WTC11 (cell line): ENCODE measurements around the gene CALML3.

Experiments used
- CREB1 ChIP-seq: sonication (generic); formaldehyde crosslinking; IDR thresholded peaks from 2 replicates; pipeline ENCODE4 v1.8.0; 2023; ENCODE audit warnings: mild to moderate bottlenecking, missing genetic modification reagents
- FOXK1 ChIP-seq: sonication (generic); formaldehyde crosslinking; IDR thresholded peaks from 2 replicates; pipeline ENCODE4 v1.8.0; 2022; ENCODE audit warnings: mild to moderate bottlenecking, moderate library complexity, missing genetic modification reagents
- JUN ChIP-seq: sonication (generic); formaldehyde crosslinking; IDR thresholded peaks from 2 replicates; pipeline ENCODE4 v1.8.0; 2023; ENCODE audit warnings: mild to moderate bottlenecking, missing genetic modification reagents
- MAX ChIP-seq: sonication (generic); formaldehyde crosslinking; IDR thresholded peaks from 2 replicates; pipeline ENCODE4 v1.8.0; 2022; ENCODE audit warnings: mild to moderate bottlenecking, missing genetic modification reagents
- NFYB ChIP-seq: sonication (generic); formaldehyde crosslinking; conservative IDR thresholded peaks from 2 replicates; pipeline ENCODE4 v1.8.0; 2022; ENCODE audit warnings: low read depth, missing genetic modification reagents
- NR3C1 ChIP-seq: sonication (generic); formaldehyde crosslinking; conservative IDR thresholded peaks from 2 replicates; pipeline ENCODE4 v1.8.1; 2023; ENCODE audit warnings: low read depth, mild to moderate bottlenecking, missing genetic modification reagents
- USF1 ChIP-seq: sonication (generic); formaldehyde crosslinking; IDR thresholded peaks from 2 replicates; pipeline ENCODE4 v1.8.0; 2022; ENCODE audit warnings: mild to moderate bottlenecking, missing genetic modification reagents
- TF ChIP-seq, protein P1 (sequence below): fragments of 200-600 bp; IDR thresholded peaks from 2 replicates; pipeline ENCODE4 v1.8.0; 2022; ENCODE audit warnings: antibody characterized with exemption
- TF ChIP-seq, protein P2 (sequence below): sonication (generic); formaldehyde crosslinking; IDR thresholded peaks from 2 replicates; pipeline ENCODE4 v1.8.1; 2023; ENCODE audit warnings: mild to moderate bottlenecking, moderate library complexity, missing genetic modification reagents
- TF ChIP-seq, protein P3 (sequence below): sonication (generic); formaldehyde crosslinking; IDR thresholded peaks from 2 replicates; pipeline ENCODE4 v1.8.1; 2023; ENCODE audit warnings: mild to moderate bottlenecking, missing genetic modification reagents
- TF ChIP-seq, protein P4 (sequence below): sonication (generic); formaldehyde crosslinking; IDR thresholded peaks from 2 replicates; pipeline ENCODE4 v1.8.0; 2022; ENCODE audit warnings: mild to moderate bottlenecking, missing genetic modification reagents

DNA sequence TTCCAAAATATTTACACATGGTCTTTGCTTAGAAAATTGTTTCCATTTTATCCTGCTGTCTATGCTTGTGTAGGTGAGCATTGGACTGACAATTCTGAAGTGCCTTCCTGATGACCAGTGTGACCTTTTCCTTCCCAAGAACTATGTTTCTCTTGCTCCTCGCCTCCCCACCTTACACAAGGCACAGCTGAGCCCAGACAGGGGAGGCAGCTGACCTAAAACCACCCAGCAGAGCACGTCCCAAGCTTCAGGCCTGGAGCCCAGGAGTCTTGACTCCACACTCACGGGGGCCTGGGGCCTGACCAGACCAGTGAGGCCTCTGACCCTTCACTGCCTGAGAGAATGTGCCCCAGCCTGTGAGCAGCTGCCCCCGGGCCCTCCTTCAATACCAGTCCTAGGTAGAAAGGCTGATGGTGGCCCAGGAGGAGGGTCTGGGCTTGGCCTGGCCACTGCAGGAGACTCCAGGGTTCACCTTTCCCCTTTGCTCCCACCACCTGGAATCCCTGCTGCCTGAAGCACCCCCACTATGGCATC lies 32.4 kb upstream of the CALML3 start:
- TF ChIP-seq, protein P1, sequence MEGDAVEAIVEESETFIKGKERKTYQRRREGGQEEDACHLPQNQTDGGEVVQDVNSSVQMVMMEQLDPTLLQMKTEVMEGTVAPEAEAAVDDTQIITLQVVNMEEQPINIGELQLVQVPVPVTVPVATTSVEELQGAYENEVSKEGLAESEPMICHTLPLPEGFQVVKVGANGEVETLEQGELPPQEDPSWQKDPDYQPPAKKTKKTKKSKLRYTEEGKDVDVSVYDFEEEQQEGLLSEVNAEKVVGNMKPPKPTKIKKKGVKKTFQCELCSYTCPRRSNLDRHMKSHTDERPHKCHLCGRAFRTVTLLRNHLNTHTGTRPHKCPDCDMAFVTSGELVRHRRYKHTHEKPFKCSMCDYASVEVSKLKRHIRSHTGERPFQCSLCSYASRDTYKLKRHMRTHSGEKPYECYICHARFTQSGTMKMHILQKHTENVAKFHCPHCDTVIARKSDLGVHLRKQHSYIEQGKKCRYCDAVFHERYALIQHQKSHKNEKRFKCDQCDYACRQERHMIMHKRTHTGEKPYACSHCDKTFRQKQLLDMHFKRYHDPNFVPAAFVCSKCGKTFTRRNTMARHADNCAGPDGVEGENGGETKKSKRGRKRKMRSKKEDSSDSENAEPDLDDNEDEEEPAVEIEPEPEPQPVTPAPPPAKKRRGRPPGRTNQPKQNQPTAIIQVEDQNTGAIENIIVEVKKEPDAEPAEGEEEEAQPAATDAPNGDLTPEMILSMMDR, result no peak
- TF ChIP-seq CREB1 (CRISPR knock-in tag) (no peak), FOXK1 (CRISPR knock-in tag) (no peak), USF1 (CRISPR knock-in tag) (no peak), JUN (no peak), MAX (no peak), NR3C1 (CRISPR knock-in tag) (no peak), NFYB (CRISPR knock-in tag) (no peak)
- TF ChIP-seq, protein P2, sequence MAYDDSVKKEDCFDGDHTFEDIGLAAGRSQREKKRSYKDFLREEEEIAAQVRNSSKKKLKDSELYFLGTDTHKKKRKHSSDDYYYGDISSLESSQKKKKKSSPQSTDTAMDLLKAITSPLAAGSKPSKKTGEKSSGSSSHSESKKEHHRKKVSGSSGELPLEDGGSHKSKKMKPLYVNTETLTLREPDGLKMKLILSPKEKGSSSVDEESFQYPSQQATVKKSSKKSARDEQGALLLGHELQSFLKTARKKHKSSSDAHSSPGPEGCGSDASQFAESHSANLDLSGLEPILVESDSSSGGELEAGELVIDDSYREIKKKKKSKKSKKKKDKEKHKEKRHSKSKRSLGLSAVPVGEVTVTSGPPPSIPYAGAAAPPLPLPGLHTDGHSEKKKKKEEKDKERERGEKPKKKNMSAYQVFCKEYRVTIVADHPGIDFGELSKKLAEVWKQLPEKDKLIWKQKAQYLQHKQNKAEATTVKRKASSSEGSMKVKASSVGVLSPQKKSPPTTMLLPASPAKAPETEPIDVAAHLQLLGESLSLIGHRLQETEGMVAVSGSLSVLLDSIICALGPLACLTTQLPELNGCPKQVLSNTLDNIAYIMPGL, result no peak
- TF ChIP-seq, protein P3, sequence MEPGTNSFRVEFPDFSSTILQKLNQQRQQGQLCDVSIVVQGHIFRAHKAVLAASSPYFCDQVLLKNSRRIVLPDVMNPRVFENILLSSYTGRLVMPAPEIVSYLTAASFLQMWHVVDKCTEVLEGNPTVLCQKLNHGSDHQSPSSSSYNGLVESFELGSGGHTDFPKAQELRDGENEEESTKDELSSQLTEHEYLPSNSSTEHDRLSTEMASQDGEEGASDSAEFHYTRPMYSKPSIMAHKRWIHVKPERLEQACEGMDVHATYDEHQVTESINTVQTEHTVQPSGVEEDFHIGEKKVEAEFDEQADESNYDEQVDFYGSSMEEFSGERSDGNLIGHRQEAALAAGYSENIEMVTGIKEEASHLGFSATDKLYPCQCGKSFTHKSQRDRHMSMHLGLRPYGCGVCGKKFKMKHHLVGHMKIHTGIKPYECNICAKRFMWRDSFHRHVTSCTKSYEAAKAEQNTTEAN (CRISPR knock-in tag), result no peak
- TF ChIP-seq, protein P4, sequence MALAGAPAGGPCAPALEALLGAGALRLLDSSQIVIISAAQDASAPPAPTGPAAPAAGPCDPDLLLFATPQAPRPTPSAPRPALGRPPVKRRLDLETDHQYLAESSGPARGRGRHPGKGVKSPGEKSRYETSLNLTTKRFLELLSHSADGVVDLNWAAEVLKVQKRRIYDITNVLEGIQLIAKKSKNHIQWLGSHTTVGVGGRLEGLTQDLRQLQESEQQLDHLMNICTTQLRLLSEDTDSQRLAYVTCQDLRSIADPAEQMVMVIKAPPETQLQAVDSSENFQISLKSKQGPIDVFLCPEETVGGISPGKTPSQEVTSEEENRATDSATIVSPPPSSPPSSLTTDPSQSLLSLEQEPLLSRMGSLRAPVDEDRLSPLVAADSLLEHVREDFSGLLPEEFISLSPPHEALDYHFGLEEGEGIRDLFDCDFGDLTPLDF (CRISPR knock-in tag), result no peak
